ENCODE data around the gene SEMA3B.
A peak's percentile ranks its signal among the peaks of the same experiment; 100 is the strongest.
"Not testable (repeated sequence)": the region's sequence is repeated elsewhere in the genome, so short reads cannot be mapped to it uniquely, and the experiment has no call there.

Gene SEMA3B

DNA sequence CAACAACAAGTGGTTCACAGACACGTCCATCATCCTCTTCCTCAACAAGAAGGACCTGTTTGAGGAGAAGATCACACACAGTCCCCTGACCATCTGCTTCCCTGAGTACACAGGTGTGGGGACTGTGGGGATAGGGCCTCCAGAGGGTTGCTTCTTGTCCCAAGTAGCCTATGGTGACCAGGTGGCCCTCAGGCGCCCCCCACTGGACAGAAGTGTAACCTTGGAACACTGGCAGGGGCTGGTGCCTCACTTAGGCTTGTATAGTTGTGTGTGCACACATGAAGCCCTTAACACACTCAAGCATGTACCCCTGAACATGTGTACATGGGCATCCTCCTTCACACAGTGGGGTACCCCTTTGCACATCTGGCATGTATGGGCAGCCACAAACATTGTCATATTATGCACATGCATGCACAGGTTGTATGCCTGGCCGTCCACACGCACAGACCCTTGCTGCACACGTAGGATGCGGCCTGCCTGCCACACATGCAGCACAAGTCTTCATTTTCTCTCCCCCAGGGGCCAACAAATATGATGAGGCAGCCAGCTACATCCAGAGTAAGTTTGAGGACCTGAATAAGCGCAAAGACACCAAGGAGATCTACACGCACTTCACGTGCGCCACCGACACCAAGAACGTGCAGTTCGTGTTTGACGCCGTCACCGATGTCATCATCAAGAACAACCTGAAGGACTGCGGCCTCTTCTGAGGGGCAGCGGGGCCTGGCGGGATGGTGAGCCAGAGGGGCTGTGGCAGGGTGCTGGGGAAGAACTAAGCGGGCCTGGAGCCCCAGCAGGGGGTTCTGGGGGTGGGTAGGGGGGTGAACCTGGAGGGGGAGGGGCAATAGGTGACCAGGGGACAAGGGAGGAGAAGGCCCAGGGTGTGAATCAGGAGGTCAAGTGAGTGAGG is 11.7 kb upstream of the SEMA3B start:
- no peaks in the 10 kb centered on the region for H3K9me3 ChIP-seq (ENCODE audit: low read length)
- peaks cover 41% of the 10 kb centered on the region for H3K4me1 ChIP-seq (ENCODE audit: insufficient read depth, low read length)
- H2AFZ ChIP-seq (ENCODE audit: low read depth, low read length) = no peak overlapping the region
- no peaks in the 10 kb centered on the region for H3K27me3 ChIP-seq (ENCODE audit: insufficient read depth, low read length)
- peaks cover 53% of the 10 kb centered on the region for H3K36me3 ChIP-seq (ENCODE audit: insufficient read depth, low read length)
- no peak overlapping the region for H3K4me3 ChIP-seq (ENCODE audit: low read length)

DNA sequence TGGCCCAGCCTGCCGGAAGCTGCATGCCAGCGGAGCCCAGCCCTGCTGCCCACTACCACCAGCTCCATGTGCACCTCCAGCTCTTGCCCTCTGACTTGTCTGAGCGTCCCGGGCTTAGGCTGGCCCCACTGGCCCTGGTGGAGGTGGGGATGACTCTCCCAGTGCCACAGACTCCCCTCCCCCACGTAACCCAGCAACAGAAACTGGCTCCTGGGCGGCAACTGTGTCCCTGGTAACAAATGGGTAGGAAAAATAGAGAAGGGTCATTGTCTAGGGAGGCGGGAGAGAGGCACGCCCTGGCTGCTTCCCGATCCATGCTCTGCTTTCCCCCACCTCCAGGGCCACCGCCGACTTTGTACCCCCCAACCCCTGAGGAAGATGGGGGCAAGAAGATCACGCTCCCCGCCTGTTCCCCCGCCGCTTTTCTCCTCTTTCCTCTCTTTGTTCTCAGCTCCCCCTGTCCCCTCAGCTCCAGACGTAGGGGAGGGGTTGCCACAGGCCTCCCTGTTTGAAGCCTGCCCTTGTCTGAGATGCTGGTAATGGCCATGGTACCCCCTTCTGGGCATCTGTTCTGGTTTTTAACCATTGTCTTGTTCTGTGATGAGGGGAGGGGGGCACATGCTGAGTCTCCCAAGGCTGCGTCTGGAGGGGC is 10.8 kb upstream of the SEMA3B start:
- H3K36me3 ChIP-seq (ENCODE audit: insufficient read depth, low read length) = peaks cover 44% of the 10 kb centered on the region
- H3K4me3 ChIP-seq (ENCODE audit: low read length) = no peak overlapping the region
- peaks cover 41% of the 10 kb centered on the region for H3K4me1 ChIP-seq (ENCODE audit: insufficient read depth, low read length)
- no peaks in the 10 kb centered on the region for H3K27me3 ChIP-seq (ENCODE audit: insufficient read depth, low read length)
- H2AFZ ChIP-seq (ENCODE audit: low read depth, low read length) = no peak overlapping the region
- H3K9me3 ChIP-seq (ENCODE audit: low read length) = no peaks in the 10 kb centered on the region

DNA sequence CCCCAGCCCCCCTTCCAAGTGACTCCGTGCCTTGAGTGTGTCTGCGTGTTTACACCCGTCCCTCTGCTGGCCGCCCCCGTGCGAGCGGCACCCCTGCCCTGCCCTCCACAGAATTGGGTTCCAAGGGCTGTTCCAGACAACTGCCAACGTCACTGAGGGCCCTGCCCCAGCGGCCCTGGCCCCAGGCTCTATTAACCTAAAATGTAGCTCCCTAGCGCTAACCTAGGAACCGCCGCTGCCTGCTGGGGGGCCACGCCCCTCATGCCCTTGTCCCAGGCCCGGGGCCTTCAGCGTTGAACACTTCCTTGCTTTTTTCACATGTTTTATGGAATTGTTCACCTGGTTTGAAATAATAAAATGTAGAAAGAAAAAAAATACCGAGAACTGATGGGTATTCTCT is 10.0 kb upstream of the SEMA3B start:
- peaks cover 38% of the 10 kb centered on the region for H3K36me3 ChIP-seq (ENCODE audit: insufficient read depth, low read length)
- H2AFZ ChIP-seq (ENCODE audit: low read depth, low read length) = no peak overlapping the region
- H3K4me1 ChIP-seq (ENCODE audit: insufficient read depth, low read length) = peaks cover 46% of the 10 kb centered on the region
- no peaks in the 10 kb centered on the region for H3K9me3 ChIP-seq (ENCODE audit: low read length)
- no peak overlapping the region for H3K4me3 ChIP-seq (ENCODE audit: low read length)
- no peaks in the 10 kb centered on the region for H3K27me3 ChIP-seq (ENCODE audit: insufficient read depth, low read length)

DNA sequence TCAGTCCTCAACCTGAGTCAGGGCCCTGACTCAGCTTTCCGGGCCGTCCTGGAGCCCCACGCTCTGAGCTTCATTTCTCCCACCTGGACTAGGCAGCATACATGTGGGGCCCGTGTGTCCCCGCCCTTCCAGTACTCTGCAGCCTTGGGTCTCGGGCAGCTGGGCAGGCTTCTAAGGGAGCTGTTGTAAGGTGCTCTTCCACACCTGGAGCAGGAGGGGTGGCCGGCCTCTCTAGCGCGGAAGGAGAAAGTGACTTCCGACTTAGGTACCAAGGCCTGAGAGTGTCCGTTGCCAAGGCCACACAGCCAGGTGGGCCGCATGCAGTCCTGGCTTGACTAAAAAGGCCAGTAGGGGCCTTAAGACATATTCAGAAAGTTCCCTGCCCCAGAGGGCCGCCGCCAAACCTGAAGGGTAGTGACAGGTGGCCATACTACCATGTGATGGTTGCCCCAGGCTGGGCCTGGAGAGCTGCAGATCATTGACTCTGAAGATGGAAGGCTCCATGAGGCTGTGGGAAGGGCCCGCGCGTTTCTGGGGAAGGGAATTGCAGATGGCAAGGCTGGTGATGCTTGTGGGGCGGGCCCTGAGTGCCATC is 9.4 kb upstream of the SEMA3B start:
- no peak overlapping the region for H2AFZ ChIP-seq (ENCODE audit: low read depth, low read length)
- peaks cover 32% of the 10 kb centered on the region for H3K36me3 ChIP-seq (ENCODE audit: insufficient read depth, low read length)
- no peaks in the 10 kb centered on the region for H3K9me3 ChIP-seq (ENCODE audit: low read length)
- H3K27me3 ChIP-seq (ENCODE audit: insufficient read depth, low read length) = no peaks in the 10 kb centered on the region
- peaks cover 52% of the 10 kb centered on the region for H3K4me1 ChIP-seq (ENCODE audit: insufficient read depth, low read length)
- H3K4me3 ChIP-seq (ENCODE audit: low read length) = no peak overlapping the region

DNA sequence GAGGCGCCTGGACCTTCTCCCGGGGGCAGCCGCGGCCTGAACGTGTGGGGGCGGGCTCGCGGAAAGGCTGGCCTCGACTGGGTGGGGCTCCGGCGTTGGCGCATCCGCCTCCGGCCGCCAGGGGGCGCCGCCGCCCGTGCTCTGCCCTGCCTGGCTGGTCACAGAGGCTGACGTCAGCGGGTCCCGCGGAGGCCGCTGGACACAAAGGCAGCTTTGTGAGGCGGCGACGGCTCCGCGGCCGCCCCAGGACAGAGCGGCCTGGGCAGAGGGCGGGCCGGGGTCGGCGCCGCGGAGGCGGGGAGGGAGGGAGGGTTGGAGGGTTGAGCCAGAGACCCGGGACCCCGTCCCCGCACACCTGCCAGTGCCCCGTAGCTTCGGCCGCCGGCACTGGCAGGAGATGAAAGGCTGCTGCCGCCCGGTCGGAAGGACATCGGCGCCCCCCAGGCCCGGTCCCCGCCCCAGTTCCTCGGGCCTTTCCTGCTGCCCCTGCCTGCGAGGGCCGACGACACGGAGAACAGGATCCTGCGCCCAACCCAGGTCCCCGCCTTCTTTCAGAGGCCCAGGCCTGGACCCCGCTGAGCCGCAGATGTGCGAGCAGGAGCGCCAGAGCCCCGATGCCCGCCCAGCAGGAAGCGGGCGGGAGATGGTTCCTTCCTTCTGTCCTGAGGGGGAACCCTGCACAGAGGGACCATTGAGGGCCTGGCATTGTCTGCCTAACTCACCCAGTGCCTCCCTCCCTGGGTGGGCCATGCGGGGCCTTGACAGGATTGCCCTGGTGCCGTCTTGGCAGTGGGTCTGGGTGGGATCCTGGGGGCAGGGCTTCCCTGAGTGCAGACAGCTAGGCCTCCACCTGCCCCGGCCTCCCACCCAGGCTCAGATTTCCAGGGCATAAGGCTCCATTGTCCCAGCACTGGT is 8.7 kb upstream of the SEMA3B start:
- H3K4me1 ChIP-seq (ENCODE audit: insufficient read depth, low read length) = peaks cover 59% of the 10 kb centered on the region
- H3K27me3 ChIP-seq (ENCODE audit: insufficient read depth, low read length) = no peaks in the 10 kb centered on the region
- peak overlapping the region; percentile 39 for H3K4me3 ChIP-seq (ENCODE audit: low read length)
- H3K9me3 ChIP-seq (ENCODE audit: low read length) = no peaks in the 10 kb centered on the region
- no peak overlapping the region for H2AFZ ChIP-seq (ENCODE audit: low read depth, low read length)
- H3K36me3 ChIP-seq (ENCODE audit: insufficient read depth, low read length) = peaks cover 26% of the 10 kb centered on the region

DNA sequence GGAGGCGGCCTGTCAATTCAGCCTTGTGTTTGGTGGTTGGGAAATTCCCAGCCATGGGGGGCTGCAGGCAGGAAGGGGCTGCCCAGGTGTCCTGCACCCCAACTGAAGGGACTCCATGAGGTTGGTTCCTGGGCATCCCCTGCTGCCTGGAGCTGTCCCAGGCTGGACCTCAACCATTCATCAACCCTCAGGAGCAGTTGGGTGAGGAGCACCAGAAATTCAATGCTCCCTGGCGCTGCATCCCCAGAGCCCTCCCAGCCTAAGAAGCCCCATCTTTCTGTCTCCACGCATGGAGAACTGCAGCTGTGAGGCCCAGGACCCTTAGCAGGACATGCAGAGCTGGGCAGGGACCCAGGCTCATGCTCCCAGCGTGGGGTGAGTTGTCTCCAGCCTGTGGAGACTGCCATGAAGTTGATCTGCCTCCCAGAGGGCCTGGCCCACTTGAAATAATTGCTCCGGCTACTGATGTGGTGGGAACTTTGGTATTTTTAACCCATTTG is 8.0 kb upstream of the SEMA3B start:
- Histone ChIP-seq H2AFZ (ENCODE audit: low read depth, low read length) (no peak overlapping the region), H3K27me3 (ENCODE audit: insufficient read depth, low read length) (no peaks in the 10 kb centered on the region), H3K36me3 (ENCODE audit: insufficient read depth, low read length) (peaks cover 23% of the 10 kb centered on the region), H3K9me3 (ENCODE audit: low read length) (no peaks in the 10 kb centered on the region), H3K4me1 (ENCODE audit: insufficient read depth, low read length) (peaks cover 66% of the 10 kb centered on the region), H3K4me3 (ENCODE audit: low read length) (no peak overlapping the region)

DNA sequence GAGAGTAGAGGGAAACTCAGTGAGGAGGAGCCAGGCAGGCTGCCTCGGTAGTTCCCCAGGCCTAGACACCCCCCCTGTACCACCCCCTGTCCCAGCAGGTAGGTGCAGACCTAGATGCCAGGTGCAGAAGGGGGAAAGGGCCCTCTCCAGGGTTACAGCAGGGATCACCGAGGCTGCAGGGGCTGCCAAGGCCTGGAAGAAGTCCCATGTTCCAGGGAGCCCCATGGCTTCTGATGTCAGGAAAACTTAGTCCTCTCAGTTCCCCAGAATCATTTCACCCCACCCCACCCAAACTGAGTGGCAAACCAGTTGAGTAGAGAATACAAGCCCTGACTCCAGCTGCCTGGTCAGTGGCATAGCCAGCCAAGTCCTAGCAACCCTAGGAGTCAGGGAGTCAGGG is 7.4 kb upstream of the SEMA3B start:
- Histone ChIP-seq H3K4me1 (ENCODE audit: insufficient read depth, low read length) (peaks cover 66% of the 10 kb centered on the region), H3K4me3 (ENCODE audit: low read length) (no peak overlapping the region), H2AFZ (ENCODE audit: low read depth, low read length) (no peak overlapping the region), H3K36me3 (ENCODE audit: insufficient read depth, low read length) (peaks cover 18% of the 10 kb centered on the region), H3K27me3 (ENCODE audit: insufficient read depth, low read length) (no peaks in the 10 kb centered on the region), H3K9me3 (ENCODE audit: low read length) (no peaks in the 10 kb centered on the region)

DNA sequence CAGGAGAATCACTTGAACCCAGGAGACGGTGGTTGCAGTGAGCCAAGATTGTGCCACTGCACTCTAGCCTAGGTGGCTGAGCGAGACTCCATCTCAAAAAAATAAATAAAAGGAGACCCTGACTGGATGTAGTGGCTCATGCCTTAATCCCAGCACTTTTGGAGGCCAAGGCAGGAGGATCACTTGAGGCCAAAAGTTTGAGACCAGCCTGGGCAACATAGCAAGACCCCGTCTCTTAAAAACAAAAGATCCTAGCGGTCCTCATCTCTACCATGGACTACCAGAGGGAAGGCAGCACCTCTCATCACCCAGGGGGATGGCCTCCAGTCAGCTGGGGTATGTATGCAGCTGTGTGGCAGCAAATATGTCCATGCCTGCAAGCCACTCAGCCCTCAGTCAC is 6.7 kb upstream of the SEMA3B start:
- H3K4me3 ChIP-seq (ENCODE audit: low read length); H3K27me3 ChIP-seq (ENCODE audit: insufficient read depth, low read length); H3K9me3 ChIP-seq (ENCODE audit: low read length); H2AFZ ChIP-seq (ENCODE audit: low read depth, low read length): not testable (repeated sequence)
- peaks cover 11% of the 10 kb centered on the region for H3K36me3 ChIP-seq (ENCODE audit: insufficient read depth, low read length)
- H3K4me1 ChIP-seq (ENCODE audit: insufficient read depth, low read length) = peaks cover 71% of the 10 kb centered on the region

DNA sequence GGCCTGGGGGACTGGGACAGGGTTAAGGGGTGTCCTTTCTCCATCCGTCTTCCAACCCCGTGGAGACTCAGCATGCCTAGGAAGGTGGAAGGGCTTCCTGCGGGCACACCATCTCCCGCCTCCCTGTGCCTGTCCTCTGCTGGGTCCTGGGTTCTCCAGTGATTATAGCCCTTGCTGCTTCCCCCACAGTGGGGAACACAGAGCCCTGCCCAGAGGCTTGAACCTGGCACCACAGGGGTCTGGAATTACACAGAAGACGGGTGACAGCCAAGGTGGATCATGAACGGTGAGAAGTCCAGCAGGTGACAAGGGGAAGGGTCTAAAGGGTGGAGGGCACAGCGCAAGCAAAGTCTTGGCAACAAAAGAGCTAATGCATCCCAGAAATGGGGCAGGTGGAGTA is 6.2 kb upstream of the SEMA3B start:
- H3K36me3 ChIP-seq (ENCODE audit: insufficient read depth, low read length) = peaks cover 6% of the 10 kb centered on the region
- H3K4me3 ChIP-seq (ENCODE audit: low read length) = no peak overlapping the region
- H2AFZ ChIP-seq (ENCODE audit: low read depth, low read length) = no peak overlapping the region
- no peaks in the 10 kb centered on the region for H3K9me3 ChIP-seq (ENCODE audit: low read length)
- H3K4me1 ChIP-seq (ENCODE audit: insufficient read depth, low read length) = peaks cover 71% of the 10 kb centered on the region
- no peaks in the 10 kb centered on the region for H3K27me3 ChIP-seq (ENCODE audit: insufficient read depth, low read length)

DNA sequence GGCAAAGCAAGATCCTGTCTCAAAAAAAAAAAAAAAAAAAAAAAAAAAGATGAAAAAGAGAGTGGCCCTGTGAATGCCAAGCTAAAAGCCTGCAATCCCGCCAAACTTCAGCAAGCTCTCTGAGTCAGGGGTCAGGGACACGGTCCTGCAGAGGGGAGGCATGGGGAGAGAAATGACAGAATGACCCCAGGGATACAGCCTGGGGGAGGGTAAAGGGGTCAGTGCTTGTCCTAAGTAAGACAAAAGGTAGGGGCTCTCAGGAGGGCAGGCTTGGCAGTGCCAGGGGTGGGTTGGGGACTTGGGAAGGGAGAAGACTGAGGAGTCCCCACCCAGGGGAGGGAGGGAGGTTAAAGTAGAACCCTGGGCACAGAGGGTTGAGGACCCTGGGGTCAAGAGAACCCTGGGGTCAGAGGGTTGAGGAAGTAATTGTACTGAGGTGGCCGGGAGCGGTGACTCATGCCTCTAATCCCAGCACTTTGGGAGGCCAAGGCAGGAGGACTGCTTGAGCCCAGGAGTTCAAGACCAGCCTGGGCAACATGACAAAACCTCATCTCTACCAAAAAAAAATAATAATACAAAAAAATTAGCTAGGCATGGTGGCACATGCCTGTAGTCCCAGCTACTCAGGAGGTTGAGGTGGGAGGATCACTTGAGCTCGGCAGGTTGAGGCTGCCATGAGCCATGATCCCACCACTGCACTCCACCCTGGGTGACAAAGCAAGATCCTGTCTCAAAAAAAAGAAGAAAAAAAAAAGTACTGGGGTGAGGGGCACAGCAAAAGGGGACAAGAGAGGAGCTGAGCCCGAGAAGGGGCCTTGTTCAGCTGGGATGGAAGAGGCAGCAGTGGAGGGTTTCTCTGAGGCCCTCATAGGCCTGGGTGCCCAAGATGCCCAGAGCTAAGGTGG is 5.2 kb upstream of the SEMA3B start:
- no peak overlapping the region for H3K4me3 ChIP-seq (ENCODE audit: low read length)
- peaks cover 70% of the 10 kb centered on the region for H3K4me1 ChIP-seq (ENCODE audit: insufficient read depth, low read length)
- no peak overlapping the region for H2AFZ ChIP-seq (ENCODE audit: low read depth, low read length)
- H3K36me3 ChIP-seq (ENCODE audit: insufficient read depth, low read length) = peaks cover 2% of the 10 kb centered on the region
- H3K9me3 ChIP-seq (ENCODE audit: low read length) = no peaks in the 10 kb centered on the region
- no peaks in the 10 kb centered on the region for H3K27me3 ChIP-seq (ENCODE audit: insufficient read depth, low read length)

DNA sequence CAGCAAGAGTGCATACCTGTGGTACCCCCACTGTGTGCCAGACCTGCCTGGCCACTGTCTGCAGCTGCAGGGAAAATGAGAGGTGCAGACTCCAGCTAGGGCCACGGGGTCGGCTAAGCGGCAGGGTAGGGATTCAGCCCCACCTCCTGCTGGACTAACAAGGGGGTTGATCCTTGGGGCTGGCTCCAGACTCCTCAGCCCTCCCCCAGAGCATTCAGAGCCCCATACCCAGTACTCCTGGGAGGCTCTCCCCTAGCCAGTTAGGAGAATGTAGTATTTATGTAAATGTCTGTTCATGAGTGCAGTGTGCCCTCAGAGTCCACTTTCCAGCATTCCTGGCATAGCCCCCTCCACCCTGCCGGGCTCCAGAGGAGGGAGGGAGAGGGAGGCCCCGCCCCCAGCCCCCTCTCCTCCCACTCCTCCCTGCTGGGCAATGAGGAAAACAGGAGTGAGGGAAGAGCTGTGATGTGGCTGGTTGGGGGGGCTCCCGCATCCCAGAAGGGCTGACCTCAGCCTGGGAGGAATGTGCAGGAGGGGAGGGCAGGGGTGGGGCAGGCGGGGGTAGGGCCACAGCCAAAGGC is 4.5 kb upstream of the SEMA3B start:
- Histone ChIP-seq H3K4me3 (ENCODE audit: low read length) (no peak overlapping the region), H3K27me3 (ENCODE audit: insufficient read depth, low read length) (no peaks in the 10 kb centered on the region), H3K4me1 (ENCODE audit: insufficient read depth, low read length) (peaks cover 71% of the 10 kb centered on the region), H3K9me3 (ENCODE audit: low read length) (no peaks in the 10 kb centered on the region), H2AFZ (ENCODE audit: low read depth, low read length) (no peak overlapping the region), H3K36me3 (ENCODE audit: insufficient read depth, low read length) (peaks cover 1% of the 10 kb centered on the region)
